HepG2 (cell line): ENCODE results near the gene KAZN. TPM values are rescaled to one million over a fixed set of nuclear protein-coding genes. Genes with fewer than 3 reads are reported as not detected.

ENCODE experiments used
- ATF4 ChIP-seq, 2 experiments: fragments of 450-650 bp in 1 of 2; sonication (generic) in 1 of 2; formaldehyde crosslinking; IDR thresholded peaks; 2 replicates each; pipeline versions ENCODE4 v1.5.0 to v1.8.0; 2020 to 2022; ENCODE audit warnings: mild to moderate bottlenecking in 1 of 2, missing genetic modification reagents in 1 of 2
- FOXP4 ChIP-seq: sonication (generic); formaldehyde crosslinking; IDR thresholded peaks from 2 replicates; pipeline ENCODE4 v1.4.0; 2020; ENCODE audit warnings: missing genetic modification reagents
- HOXD1 ChIP-seq: sonication (generic); formaldehyde crosslinking; IDR thresholded peaks from 2 replicates; pipeline ENCODE4 v1.5.0; 2020; ENCODE audit warnings: missing genetic modification reagents
- MAFK ChIP-seq, 2 experiments: IDR thresholded peaks in 1 of 2; conservative IDR thresholded peaks in 1 of 2; 2 replicates each; pipeline ENCODE4 v1.6.1; 2011; ENCODE audit warnings: improper control_type of control experiment in 2 of 2, low read length in 2 of 2
- NCOR1 ChIP-seq: fragments of 200-600 bp; sonication (generic); IDR thresholded peaks from 2 replicates; pipeline ENCODE4 v1.7.0; 2017; ENCODE audit warnings: antibody characterized with exemption, low read length, borderline replicate concordance
- NR2F1 ChIP-seq, 2 experiments: fragments of 450-650 bp in 1 of 2; formaldehyde crosslinking in 1 of 2; IDR thresholded peaks; 2 replicates each; pipeline versions ENCODE4 v1.5.0 to v1.6.1; 2016 to 2020; ENCODE audit warnings: mild to moderate bottlenecking in 1 of 2, missing compliant biosample characterization in 1 of 2, missing genetic modification reagents in 1 of 2, moderate library complexity in 1 of 2
- PRPF4 ChIP-seq: fragments of 200-400 bp; formaldehyde crosslinking; IDR thresholded peaks from 2 replicates; pipeline ENCODE4 v1.6.1; 2016; ENCODE audit warnings: low read length, low read depth; ENCODE audit not compliant: poor library complexity, severe bottlenecking
- RFX1 ChIP-seq: fragments of 450-650 bp; IDR thresholded peaks from 2 replicates; pipeline ENCODE4 v1.6.1; 2017
- THAP9 ChIP-seq: sonication (generic); formaldehyde crosslinking; IDR thresholded peaks from 2 replicates; pipeline ENCODE4; 2020; ENCODE audit warnings: missing genetic modification reagents, mild to moderate bottlenecking, borderline replicate concordance
- ZNF318 ChIP-seq: sonication (generic); formaldehyde crosslinking; IDR thresholded peaks from 2 replicates; pipeline ENCODE4 v1.4.0; 2020; ENCODE audit warnings: mild to moderate bottlenecking, missing genetic modification reagents
- ZNF691 ChIP-seq: sonication (generic); formaldehyde crosslinking; IDR thresholded peaks from 2 replicates; pipeline ENCODE4 v1.4.0; 2020; ENCODE audit warnings: missing genetic modification reagents, low read depth, mild to moderate bottlenecking, borderline replicate concordance
- ZNF790 ChIP-seq: sonication (generic); formaldehyde crosslinking; IDR thresholded peaks from 2 replicates; pipeline ENCODE4 v1.8.0; 2022; ENCODE audit warnings: missing genetic modification reagents, mild to moderate bottlenecking, borderline replicate concordance
- ZNF883 ChIP-seq: sonication (generic); formaldehyde crosslinking; IDR thresholded peaks from 2 replicates; pipeline ENCODE4 v1.5.1; 2020; ENCODE audit warnings: mild to moderate bottlenecking, missing genetic modification reagents; ENCODE audit errors: not compliant biosample characterization
- ZSCAN25 ChIP-seq: sonication (generic); formaldehyde crosslinking; IDR thresholded peaks from 2 replicates; pipeline ENCODE4 v1.8.0; 2022; ENCODE audit warnings: mild to moderate bottlenecking, missing genetic modification reagents
- polyA plus RNA-seq, 8 experiments: library from polyadenylated mRNA; depleted of rRNA in 3 of 8; stranded (reverse) in 7 of 8; unstranded in 1 of 8; fragments of >200 nt; fragmentation: Illumina TruSeq in 4 of 8; extraction: Trizol in 4 of 8; gene quantifications; 2 replicates each; pipeline versions ENCODE4 v1.2.1 to v1.2.3, GENCODE V29; 2011 to 2016; ENCODE audit warnings: low read depth in 4 of 8, missing spikeins in 1 of 8, mixed read lengths in 1 of 8; ENCODE audit not compliant: insufficient read depth in 1 of 8
- total RNA-seq, 5 experiments: library from RNA; depleted of rRNA; stranded (reverse); fragments of >200 nt; fragmentation: Illumina TruSeq; extraction: Trizol; gene quantifications; 2 replicates each; pipeline ENCODE4 v1.2.3, GENCODE V29; 2016; ENCODE audit warnings: low read depth in 1 of 5

The KAZN gene
- total and polyA plus RNA-seq, 2 of the 13 experiments (the other 11 are each of a cell fraction or from before 2014, with no cell fraction given), result 10.4 to 13.5 TPM

GRCh38 chr1:15145327-15145726, 546.8 kb downstream of the KAZN start (continued):
- no peak for TF ChIP-seq ZNF318 (CRISPR knock-in tag)
- TF ChIP-seq RFX1, result peak; percentile 66
- no peak for TF ChIP-seq ATF4 (CRISPR knock-in tag; IDR thresholded peaks at IDR 0.05)
- no peak for TF ChIP-seq ZNF790
- no peak for TF ChIP-seq MAFK (conservative IDR thresholded peaks at IDR 0.05 in 1 of 2, IDR thresholded peaks at IDR 0.05 in 1 of 2; ENCODE audit: low read length in 2 of 2)
- TF ChIP-seq ZNF691 (CRISPR knock-in tag), result no peak
- TF ChIP-seq HOXD1 (CRISPR knock-in tag), result no peak
- no peak for TF ChIP-seq ZNF883
- no peak for TF ChIP-seq NR2F1 (CRISPR knock-in tag; IDR thresholded peaks at IDR 0.05)
- no peak for TF ChIP-seq THAP9 (CRISPR knock-in tag)
- peak; percentile 93 for TF ChIP-seq NCOR1
- TF ChIP-seq PRPF4, result no peak
- peak; percentile 93 for TF ChIP-seq FOXP4 (CRISPR knock-in tag)
- 0 out of 2 replicates have a peak, but pooled peaks have one; percentile 45 for TF ChIP-seq ZSCAN25
